Measurements from ENCODE around the gene KRTAP4-5. TPM values are rescaled to one million over a fixed set of nuclear protein-coding genes. Genes with fewer than 3 reads are reported as not detected.
"Not testable (repeated sequence)": the region's sequence is repeated elsewhere in the genome, so short reads cannot be mapped to it uniquely, and the experiment has no call there.

KRTAP4-5 gene
- not detected for total RNA-seq

DNA sequence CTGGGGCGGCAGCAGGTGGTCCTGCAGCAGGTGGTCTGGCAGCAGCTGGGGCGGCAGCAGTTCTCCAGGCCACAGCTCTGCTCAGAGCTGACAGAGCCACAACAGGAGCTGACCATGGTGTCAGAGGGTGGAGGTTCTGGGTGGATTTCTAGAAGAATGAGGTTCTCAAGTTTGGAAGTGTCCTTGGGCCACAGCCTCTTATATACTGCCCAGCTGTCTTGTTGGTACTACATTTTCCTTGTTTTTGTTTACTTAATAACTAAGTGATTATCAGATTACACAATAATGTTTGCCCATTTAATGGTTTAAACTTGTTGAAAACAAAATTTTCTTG is at the start of gene KRTAP4-5:
Gene KRTAP4-5, minus strand, starts transcription at position 174 of the 334 bp plus-strand sequence. Its CDS starts 58 bp downstream, at position 116.
- H3K9me3 Mint-ChIP-seq, result no peaks in the 10 kb centered on the region

DNA sequence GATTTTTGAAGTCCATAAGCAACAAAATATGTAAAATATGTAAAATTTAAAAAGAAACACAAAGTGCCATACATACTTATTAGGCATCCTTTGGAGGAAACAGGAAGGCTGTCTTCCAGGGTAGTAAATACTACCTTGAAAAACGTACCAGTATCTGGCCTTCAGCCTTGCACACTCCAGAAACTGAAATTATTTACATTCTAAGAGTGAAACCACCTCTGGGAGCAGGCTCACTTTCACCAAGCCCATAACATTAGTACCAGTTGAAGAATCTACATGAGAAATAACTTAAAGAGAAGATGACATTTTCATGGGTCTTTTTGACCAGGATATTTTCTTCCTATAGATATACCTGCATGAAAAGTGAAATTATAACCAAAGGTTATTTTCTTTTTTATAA is 46.4 kb upstream of the KRTAP4-5 start:
- no peak for ATAC-seq
- H3K36me3 Mint-ChIP-seq, result no peaks in the 10 kb centered on the region
- peaks cover 8% of the 10 kb centered on the region in 2 donors for H3K9me3 Mint-ChIP-seq

More for the DNA sequence above, at the start of gene KRTAP4-5:
- ATAC-seq (no peak), DNase-seq (ENCODE audit: low spot score in 2 of 2) (no peak)
- H3K36me3 Mint-ChIP-seq, result no peaks in the 10 kb centered on the region
- peak within 1 kb of the TSS in 1 of 2 donors; percentile 23 for H3K27ac Mint-ChIP-seq

DNA sequence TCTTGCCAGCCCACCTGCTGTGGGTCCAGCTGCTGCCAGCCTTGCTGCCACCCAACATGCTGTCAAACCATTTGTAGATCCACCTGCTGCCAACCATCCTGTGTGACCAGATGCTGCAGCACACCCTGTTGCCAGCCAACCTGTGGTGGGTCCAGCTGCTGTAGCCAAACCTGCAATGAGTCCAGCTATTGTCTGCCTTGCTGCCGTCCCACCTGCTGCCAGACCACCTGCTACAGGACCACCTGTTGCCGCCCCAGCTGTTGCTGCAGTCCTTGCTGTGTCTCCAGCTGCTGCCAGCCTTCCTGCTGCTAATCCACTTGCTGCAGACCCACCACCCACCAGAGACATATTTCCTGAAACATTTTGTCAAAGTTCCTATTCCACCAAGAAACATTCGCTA is 40.7 kb upstream of the KRTAP4-5 start:
- H3K36me3 Mint-ChIP-seq, result no peaks in the 10 kb centered on the region
- peaks cover 3 to 4% of the 10 kb centered on the region in 2 donors for H3K9me3 Mint-ChIP-seq
- DNase-seq (ENCODE audit: low spot score in 2 of 2) (no peak), ATAC-seq (no peak)
- H3K27ac Mint-ChIP-seq, result peak overlapping the region in 1 of 2 donors; percentile 3

More for the DNA sequence above, 46.4 kb upstream of the KRTAP4-5 start:
- no peak overlapping the region for H3K27ac Mint-ChIP-seq
- no peak for DNase-seq (ENCODE audit: low spot score in 2 of 2)

DNA sequence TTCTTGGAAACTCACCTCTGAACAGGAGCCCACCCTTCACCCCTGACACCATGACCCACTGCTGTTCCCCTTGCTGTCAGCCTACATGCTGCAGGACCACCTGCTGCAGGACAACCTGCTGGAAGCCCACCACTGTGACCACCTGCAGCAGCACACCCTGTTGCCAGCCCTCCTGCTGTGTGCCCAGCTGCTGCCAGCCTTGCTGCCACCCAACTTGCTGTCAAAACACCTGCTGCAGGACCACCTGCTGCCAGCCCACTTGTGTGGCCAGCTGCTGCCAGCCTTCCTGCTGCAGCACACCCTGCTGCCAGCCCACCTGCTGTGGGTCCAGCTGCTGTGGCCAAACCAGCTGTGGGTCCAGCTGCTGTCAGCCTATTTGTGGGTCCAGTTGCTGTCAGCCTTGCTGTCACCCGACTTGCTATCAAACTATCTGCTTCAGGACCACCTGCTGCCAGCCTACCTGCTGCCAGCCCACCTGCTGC is 40.3 kb upstream of the KRTAP4-5 start, which contains the start of gene KRTAP9-1:
Gene KRTAP9-1, plus strand, starts transcription at position 51 of the 482 bp plus-strand sequence. Its CDS starts 0 bp downstream, at position 51.
- peak within 1 kb of the TSS; percentile 3 to 66 for H3K27ac Mint-ChIP-seq
- not testable (repeated sequence) for DNase-seq (ENCODE audit: low spot score in 2 of 2); ATAC-seq; H3K9me3 Mint-ChIP-seq; H3K36me3 Mint-ChIP-seq

DNA sequence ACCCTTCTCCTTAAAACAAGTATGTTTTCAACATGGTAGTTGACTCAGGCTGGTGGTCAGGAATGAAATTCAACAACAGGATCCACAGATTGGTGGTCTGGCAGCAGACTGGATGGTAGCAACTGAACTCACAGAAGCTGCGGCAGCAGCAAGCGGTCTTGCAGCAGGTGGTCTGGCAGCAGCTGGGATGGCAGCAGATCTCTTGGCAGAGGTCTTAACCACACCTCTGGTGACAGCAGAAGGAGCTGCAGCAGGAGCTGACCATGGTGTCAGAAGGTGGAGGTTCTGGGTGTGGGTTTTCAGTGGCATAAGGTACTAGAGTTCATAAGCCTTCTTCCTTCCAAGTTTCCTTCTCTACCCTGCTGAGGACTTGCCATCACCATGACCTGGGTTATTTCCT is 37.2 kb upstream of the KRTAP4-5 start:
- Mint-ChIP-seq H3K27ac (no peak overlapping the region), H3K9me3 (no peaks in the 10 kb centered on the region), H3K36me3 (no peaks in the 10 kb centered on the region)
- DNase-seq (ENCODE audit: low spot score in 2 of 2) (no peak), ATAC-seq (no peak)

DNA sequence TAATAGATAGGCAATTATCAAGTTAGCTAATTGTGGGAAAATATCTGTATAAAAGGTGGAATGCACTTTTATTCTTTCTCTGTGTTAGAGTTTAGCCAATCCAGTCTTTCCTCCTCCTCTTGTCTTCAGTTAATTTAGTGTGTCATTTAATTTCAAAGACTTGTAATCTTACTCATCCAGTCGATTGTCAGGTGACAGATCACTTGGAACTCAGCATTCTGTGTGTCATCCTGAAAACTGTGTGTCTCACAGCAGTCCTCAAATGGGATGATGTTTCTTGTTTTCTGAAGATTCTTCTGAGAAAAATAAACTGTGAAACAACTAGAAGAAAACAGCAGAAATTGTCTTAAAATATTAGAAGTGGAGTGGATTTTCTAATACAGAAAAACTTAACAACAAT is 35.4 kb upstream of the KRTAP4-5 start:
- Mint-ChIP-seq H3K27ac (no peak overlapping the region), H3K36me3 (no peaks in the 10 kb centered on the region), H3K9me3 (no peaks in the 10 kb centered on the region)
- DNase-seq (ENCODE audit: low spot score in 2 of 2), result no peak
- peak in 1 of 2 donors; percentile 58 for ATAC-seq

DNA sequence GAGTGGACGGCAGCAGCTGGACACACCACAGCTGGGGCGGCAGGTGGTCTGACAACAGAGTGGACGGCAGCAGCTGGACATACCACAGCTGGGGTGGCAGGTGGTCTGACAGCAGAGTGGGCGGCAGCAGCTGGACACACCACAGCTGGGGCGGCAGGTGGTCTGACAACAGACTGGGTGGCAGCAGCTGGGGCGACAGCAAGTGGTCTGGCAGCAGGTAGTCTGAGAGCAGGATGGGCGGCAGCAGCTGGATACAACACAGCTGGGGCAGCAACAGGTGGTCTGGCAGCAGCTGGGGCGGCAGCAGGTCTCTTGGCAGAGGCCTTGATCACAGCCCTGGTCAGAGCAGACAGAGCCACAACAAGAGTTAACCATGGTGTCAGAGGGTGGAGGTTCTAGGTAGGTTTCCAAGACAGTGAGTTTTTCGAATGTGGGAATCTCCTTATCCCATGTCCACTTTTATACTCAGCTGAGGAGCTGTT is 34.9 kb upstream of the KRTAP4-5 start, which contains the start of gene KRTAP4-1:
Gene KRTAP4-1, minus strand, starts transcription at position 432 of the 482 bp plus-strand sequence. Its CDS starts 57 bp downstream, at position 375.
- DNase-seq (ENCODE audit: low spot score in 2 of 2) (no peak), ATAC-seq (no peak)
- H3K9me3 Mint-ChIP-seq, result no peaks in the 10 kb centered on the region
- no peaks in the 10 kb centered on the region for H3K36me3 Mint-ChIP-seq
- no peak within 1 kb of the TSS for H3K27ac Mint-ChIP-seq

DNA sequence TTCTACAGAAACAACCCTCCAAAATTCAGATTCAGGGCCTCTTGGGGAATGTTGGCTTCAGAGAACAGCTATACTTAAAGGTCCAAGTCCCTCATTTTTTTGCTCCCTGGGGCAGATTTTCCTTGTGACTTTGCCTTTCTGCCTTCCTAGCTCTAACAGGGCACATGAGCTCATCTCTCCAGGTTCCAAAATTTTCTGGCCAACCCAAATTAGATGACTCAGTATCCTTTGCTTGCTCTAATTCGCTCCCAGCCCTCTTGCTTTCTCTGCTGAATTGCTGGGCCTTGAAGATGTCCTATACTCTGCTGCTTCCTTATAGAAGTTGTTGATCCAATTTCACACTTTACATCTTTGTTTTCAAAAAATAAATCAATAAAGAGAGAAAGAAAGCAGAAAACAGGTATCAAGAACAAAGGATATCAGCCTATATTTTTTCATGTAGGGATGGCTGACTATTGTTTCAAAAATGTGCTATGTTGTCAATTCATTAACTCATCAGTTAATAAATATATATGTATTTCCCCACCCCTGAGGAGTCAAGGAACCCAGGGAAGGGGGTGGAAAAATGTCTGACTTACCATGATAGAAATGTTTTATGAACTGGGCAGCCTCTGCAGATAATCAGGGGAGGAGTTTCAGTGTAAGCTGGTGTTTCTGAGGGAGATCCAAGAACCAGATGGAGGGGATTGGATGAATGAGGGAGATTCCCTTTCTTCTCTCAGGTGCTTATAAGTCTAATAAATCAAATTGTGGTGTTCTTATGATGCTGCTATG is 29.4 kb upstream of the KRTAP4-5 start:
- DNase-seq (ENCODE audit: low spot score in 2 of 2), result no peak
- H3K9me3 Mint-ChIP-seq, result no peaks in the 10 kb centered on the region
- no peak for ATAC-seq
- H3K27ac Mint-ChIP-seq, result no peak overlapping the region
- H3K36me3 Mint-ChIP-seq, result no peaks in the 10 kb centered on the region

DNA sequence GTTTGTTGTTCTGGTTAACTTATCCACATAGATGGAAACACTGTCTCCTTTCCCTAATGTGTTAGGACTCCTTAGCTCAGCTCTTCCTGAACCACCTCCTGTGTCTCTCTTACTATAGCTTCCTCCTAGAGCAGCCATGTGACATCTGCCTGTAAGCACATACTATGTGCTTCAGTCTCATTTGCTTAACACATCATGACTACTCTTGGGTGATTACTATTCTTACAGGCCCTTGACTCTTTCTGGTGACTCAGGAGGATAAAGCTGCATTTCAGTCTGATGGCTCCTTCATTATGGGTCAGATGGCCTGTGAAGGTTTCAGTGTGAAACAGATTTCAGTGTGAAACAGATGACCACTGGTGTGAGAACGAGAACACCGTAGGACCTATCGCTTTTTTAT is 28.7 kb upstream of the KRTAP4-5 start:
- peak in 1 of 2 donors; percentile 31 for ATAC-seq
- DNase-seq (ENCODE audit: low spot score in 2 of 2), result no peak
- no peak overlapping the region for H3K27ac Mint-ChIP-seq
- H3K9me3 Mint-ChIP-seq, result no peaks in the 10 kb centered on the region
- H3K36me3 Mint-ChIP-seq, result no peaks in the 10 kb centered on the region

DNA sequence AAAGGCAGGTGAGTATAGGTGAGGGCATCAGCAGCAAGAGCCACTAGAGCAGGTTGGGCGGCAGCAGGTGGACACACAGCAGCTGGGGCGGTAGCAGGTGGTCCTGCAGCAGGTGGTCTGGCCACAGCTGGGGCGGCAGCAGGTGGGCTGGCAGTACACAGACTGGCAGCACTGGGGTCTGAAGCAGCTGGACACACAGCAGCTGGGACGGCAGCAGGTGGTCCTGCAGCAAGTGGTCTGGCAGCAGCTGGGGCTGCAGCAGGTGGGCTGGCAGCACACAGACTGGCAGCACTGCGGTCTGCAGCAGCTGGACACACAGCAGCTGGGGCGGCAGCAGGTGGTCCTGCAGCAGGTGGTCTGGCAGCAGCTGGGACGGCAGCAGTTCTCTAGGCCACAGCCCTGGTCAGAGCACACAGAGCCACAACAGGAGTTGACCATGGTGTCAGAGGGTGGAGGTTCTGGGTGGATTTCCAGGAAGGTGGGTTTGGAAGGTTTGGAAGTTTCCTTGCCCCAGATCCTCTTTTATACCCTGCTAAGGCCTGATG is 28.2 kb upstream of the KRTAP4-5 start, which contains the start of gene KRTAP4-2:
Gene KRTAP4-2, minus strand, starts transcription at position 495 of the 545 bp plus-strand sequence. Its CDS starts 57 bp downstream, at position 438.
- no peak for ATAC-seq
- Mint-ChIP-seq H3K36me3 (no peaks in the 10 kb centered on the region), H3K9me3 (no peaks in the 10 kb centered on the region), H3K27ac (no peak within 1 kb of the TSS)
- DNase-seq (ENCODE audit: low spot score in 2 of 2), result no peak

DNA sequence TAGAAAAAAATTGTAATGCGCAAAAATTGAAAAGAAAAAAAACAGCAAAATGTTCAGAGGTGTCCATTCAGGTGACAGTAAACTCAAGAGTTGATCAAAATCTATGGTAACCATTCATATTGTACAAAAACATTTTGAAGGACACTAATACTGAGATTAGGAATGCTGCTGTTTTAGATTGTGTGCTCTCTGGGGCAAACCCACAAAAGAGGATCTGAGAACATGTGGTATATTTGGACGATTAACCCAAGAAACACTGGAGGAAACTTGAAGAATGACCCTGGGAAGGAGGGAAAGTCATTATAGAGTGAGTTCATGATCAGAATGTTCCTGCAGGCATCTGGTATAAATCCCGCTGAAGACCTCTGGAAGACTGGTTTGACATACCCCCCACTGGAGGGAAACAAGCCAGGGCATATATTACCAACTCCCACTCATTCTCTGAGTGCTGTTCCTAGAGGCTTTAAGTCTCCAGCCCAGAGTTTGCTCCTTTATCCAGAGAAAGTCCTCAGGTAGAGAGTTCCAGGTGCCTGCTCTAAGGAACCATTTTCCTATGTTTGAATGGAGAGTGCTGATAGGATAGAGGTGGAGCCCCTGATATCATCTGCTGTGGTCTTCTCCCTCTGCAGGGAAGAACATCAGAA is 27.2 kb upstream of the KRTAP4-5 start:
- DNase-seq (ENCODE audit: low spot score in 2 of 2) (no peak), ATAC-seq (no peak)
- H3K36me3 Mint-ChIP-seq, result no peaks in the 10 kb centered on the region
- H3K27ac Mint-ChIP-seq, result no peak overlapping the region
- no peaks in the 10 kb centered on the region for H3K9me3 Mint-ChIP-seq

DNA sequence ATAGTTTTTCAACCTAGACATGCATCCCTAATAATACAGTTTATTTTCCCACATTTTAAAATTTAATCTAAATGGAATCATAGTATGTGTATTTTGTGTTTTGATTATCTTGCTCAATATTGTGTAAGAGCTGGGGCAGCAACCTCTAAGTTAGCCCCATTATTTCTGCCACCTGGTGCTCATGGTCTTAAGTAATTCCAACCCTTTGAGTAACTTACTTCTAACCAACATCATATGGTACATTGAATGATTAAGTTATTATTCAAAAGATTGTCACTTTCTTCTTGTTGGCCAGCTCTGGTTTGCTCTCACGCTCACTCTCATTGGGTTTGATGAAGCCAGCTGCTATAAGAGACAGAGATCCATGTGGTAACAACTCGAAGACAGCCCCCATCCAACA is 22.3 kb upstream of the KRTAP4-5 start:
- no peak for DNase-seq (ENCODE audit: low spot score in 2 of 2)
- no peaks in the 10 kb centered on the region for H3K36me3 Mint-ChIP-seq
- ATAC-seq, result no peak
- H3K27ac Mint-ChIP-seq, result no peak overlapping the region
- no peaks in the 10 kb centered on the region for H3K9me3 Mint-ChIP-seq

DNA sequence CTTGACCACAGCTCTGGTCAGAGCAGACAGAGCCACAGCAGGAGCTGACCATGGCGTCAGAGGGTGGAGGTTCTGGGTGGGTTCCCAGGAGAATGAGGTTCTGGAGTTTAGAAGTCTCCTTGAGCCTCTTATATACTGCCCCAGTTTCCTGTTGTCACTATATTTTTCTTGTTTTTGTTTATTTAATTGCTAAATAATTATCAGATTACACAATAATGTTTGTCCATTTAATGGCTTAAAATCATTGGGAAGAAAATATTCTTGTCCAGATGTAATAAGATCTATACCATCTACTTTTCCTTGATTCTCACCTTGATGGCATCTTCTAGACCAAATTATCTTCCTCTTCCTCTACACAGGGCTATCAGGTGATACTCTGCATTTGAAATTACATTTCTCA is 18.5 kb upstream of the KRTAP4-5 start, which contains the start of gene KRTAP4-3:
Gene KRTAP4-3, minus strand, starts transcription at position 101 of the 400 bp plus-strand sequence. Its CDS starts 49 bp downstream, at position 52.
- no peaks in the 10 kb centered on the region for H3K36me3 Mint-ChIP-seq
- DNase-seq (ENCODE audit: low spot score in 2 of 2) (no peak), ATAC-seq (no peak)
- H3K27ac Mint-ChIP-seq, result no peak within 1 kb of the TSS
- H3K9me3 Mint-ChIP-seq, result no peaks in the 10 kb centered on the region

DNA sequence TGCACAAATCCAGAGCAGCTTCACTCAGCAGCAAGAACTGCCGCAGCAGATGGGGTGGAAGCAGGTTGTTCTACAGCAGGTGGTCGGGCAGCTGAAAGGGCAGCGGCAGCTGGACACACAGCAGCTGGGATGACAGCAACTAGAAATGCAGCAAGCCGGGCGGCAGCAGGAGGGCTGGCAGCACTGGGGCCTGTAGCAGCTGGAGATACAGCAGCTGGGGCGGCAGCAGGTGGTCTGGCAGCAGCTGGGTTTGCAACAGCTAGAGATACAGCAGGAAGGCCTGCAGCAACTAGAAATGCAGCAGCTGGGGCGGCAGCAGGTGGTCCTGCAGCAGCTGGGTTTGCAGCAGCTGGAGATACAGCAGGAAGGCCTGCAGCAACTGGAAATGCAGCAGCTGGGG is 17.9 kb upstream of the KRTAP4-5 start:
- H3K36me3 Mint-ChIP-seq, result no peaks in the 10 kb centered on the region
- ATAC-seq, result no peak
- DNase-seq (ENCODE audit: low spot score in 2 of 2), result no peak
- H3K9me3 Mint-ChIP-seq, result no peaks in the 10 kb centered on the region
- no peak overlapping the region for H3K27ac Mint-ChIP-seq

DNA sequence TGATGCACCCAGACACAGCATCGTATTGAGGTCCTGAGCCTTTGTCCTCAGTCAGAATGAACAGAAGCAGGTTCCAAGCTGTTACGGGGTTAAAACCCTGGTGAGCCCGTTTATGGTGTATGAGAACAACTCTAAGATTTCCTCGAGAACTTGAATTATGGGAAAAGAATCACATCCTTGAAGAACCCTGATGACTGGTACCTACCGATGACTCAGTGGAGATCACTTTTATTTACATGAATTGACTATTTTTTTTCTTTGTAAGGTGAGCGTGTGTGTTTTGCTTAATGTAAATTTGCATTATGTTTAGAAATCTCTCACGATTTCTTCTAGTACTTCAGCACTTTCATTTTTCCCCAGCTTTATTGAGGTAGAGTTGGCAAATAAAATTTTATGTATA is 14.2 kb upstream of the KRTAP4-5 start:
- Mint-ChIP-seq H3K36me3 (no peaks in the 10 kb centered on the region), H3K27ac (no peak overlapping the region), H3K9me3 (no peaks in the 10 kb centered on the region)
- DNase-seq (ENCODE audit: low spot score in 2 of 2), result no peak
- no peak for ATAC-seq

DNA sequence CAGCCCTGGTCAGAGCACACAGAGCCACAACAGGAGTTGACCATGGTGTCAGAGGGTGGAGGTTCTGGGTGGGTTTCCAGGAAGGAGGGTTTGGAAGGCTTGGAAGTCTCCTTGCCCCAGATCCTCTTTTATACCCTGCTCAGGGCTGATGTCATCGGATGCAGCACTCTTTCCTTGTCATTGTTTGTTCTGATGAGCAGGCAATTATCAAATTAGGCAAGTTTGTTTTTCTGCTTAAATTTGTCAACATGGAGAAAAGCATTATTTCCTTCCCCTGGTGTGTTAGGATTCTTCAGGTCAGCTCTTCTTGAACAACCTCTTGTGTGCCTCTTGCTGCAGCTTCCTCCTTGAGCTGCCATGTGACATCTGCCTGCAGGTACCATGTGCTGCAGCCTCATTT is 11.0 kb upstream of the KRTAP4-5 start, which contains the start of gene KRTAP4-4:
Gene KRTAP4-4, minus strand, starts transcription at position 101 of the 400 bp plus-strand sequence. Its CDS starts 57 bp downstream, at position 44.
- H3K9me3 Mint-ChIP-seq, result no peaks in the 10 kb centered on the region

DNA sequence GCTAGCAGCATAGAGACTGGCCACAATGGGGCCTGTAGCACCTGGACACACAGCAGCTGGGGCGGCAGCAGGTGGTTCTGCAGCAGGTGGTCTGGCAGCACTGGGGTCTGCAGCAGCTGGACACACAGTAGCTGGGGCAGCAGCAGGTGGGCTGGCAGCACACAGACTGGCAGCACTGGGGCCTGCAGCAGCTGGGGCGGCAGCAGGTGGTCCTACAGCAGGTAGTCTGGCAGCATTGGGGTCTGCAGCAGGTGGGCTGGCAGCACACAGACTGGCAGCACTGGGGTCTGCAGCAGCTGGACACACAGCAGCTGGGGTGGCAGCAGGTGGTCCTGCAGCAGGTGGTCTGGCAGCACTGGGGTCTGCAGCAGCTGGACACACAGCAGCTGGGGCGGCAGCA is 10.6 kb upstream of the KRTAP4-5 start:
- not testable (repeated sequence) for H3K9me3 Mint-ChIP-seq; H3K36me3 Mint-ChIP-seq; H3K27ac Mint-ChIP-seq; ATAC-seq; DNase-seq (ENCODE audit: low spot score in 2 of 2)

More for the DNA sequence above, 11.0 kb upstream of the KRTAP4-5 start, which contains the start of gene KRTAP4-4:
- no peaks in the 10 kb centered on the region for H3K36me3 Mint-ChIP-seq
- DNase-seq (ENCODE audit: low spot score in 2 of 2) (no peak), ATAC-seq (no peak)
- H3K27ac Mint-ChIP-seq, result no peak within 1 kb of the TSS

Data from activated naive CD4-positive, alpha-beta T cell treated with anti-CD3 and anti-CD28 coated beads, Interleukin-2, amount 50 U/mL, for 72 hours (primary cell).